ENCODE data around the gene COL15A1.

COL15A1 gene

GRCh38 chr9:98942906-98943681 is 613 bp upstream of the COL15A1 start:
- no peak for DNase-seq
- TF ChIP-seq CTCF (IDR thresholded peaks at IDR 0.05) = no peak
- Mint-ChIP-seq H3K4me3 (peak overlapping the region; percentile 74), H3K4me1 (peaks cover 5% of the 10 kb centered on the region), H3K36me3 (ENCODE audit: low read depth) (no peaks in the 10 kb centered on the region), H3K27me3 (ENCODE audit: low read depth, poor library complexity) (peaks cover 85% of the 10 kb centered on the region), H3K9me3 (no peaks in the 10 kb centered on the region), H3K27ac (no peak overlapping the region)

GRCh38 chr9:98944057-98944733 is 488 bp downstream of the COL15A1 start:
- Mint-ChIP-seq H3K27me3 (ENCODE audit: low read depth, poor library complexity) (peaks cover 91% of the 10 kb centered on the region), H3K27ac (no peak overlapping the region), H3K4me3 (peak overlapping the region; percentile 85), H3K4me1 (peaks cover 5% of the 10 kb centered on the region), H3K36me3 (ENCODE audit: low read depth) (no peaks in the 10 kb centered on the region), H3K9me3 (no peaks in the 10 kb centered on the region)
- TF ChIP-seq CTCF (IDR thresholded peaks at IDR 0.05) = no peak
- peak; percentile 39 for DNase-seq

GRCh38 chr9:98944734-98945074 is 997 bp downstream of the COL15A1 start:
- Mint-ChIP-seq H3K36me3 (ENCODE audit: low read depth) (no peaks in the 10 kb centered on the region), H3K4me1 (peaks cover 5% of the 10 kb centered on the region), H3K27ac (no peak overlapping the region), H3K9me3 (no peaks in the 10 kb centered on the region), H3K27me3 (ENCODE audit: low read depth, poor library complexity) (peaks cover 93% of the 10 kb centered on the region), H3K4me3 (peak overlapping the region; percentile 85)
- no peak for TF ChIP-seq CTCF (IDR thresholded peaks at IDR 0.05)
- no peak for DNase-seq

- TF ChIP-seq CTCF (IDR thresholded peaks at IDR 0.05) = no peak
- Mint-ChIP-seq H3K9me3 (no peaks in the 10 kb centered on the region), H3K4me3 (no peak overlapping the region), H3K27ac (no peak overlapping the region), H3K27me3 (ENCODE audit: low read depth, poor library complexity) (peaks cover 64% of the 10 kb centered on the region), H3K4me1 (no peaks in the 10 kb centered on the region), H3K36me3 (ENCODE audit: low read depth) (no peaks in the 10 kb centered on the region)
- DNase-seq = no peak
Measured at GRCh38 chr9:98949565-98949964, 5.9 kb downstream of the COL15A1 start.

- Mint-ChIP-seq H3K27me3 (ENCODE audit: low read depth, poor library complexity) (peaks cover 59% of the 10 kb centered on the region), H3K9me3 (no peaks in the 10 kb centered on the region), H3K36me3 (ENCODE audit: low read depth) (no peaks in the 10 kb centered on the region), H3K27ac (no peak overlapping the region), H3K4me3 (no peak overlapping the region), H3K4me1 (no peaks in the 10 kb centered on the region)
- TF ChIP-seq CTCF (IDR thresholded peaks at IDR 0.05) = no peak
- DNase-seq = no peak
Measured at GRCh38 chr9:98950262-98950661, 6.6 kb downstream of the COL15A1 start.

- H3K4me1 Mint-ChIP-seq = no peaks in the 10 kb centered on the region
- H3K36me3 Mint-ChIP-seq (ENCODE audit: low read depth) = no peaks in the 10 kb centered on the region
- peaks cover 44% of the 10 kb centered on the region for H3K27me3 Mint-ChIP-seq (ENCODE audit: low read depth, poor library complexity)
- TF ChIP-seq CTCF (IDR thresholded peaks at IDR 0.05) = no peak
- H3K9me3 Mint-ChIP-seq = peaks cover 6% of the 10 kb centered on the region
- no peak for DNase-seq
- no peak overlapping the region for H3K27ac Mint-ChIP-seq
- no peak overlapping the region for H3K4me3 Mint-ChIP-seq
Measured at GRCh38 chr9:98951967-98952366, 8.3 kb downstream of the COL15A1 start.
